Medulla oblongata (tissue), 1 donor: ENCODE measurements around the gene SCLY.
"Not testable (repeated sequence)": the region's sequence is repeated elsewhere in the genome, so short reads cannot be mapped to it uniquely, and the experiment has no call there.

Experiments
- DNase-seq: peaks from one replicate; pipeline ENCODE4 v3.0.0-alpha.2; 2015; ENCODE audit errors: extremely low spot score

Gene SCLY

GRCh38 chr2:238060542-238061314 is at the start of gene SCLY:
TSS of gene SCLY (plus strand) at chr2:238061001. CDS start at chr2:238061055, 54 bp downstream.
- DNase-seq, result peak; percentile 99

GRCh38 chr2:238013806-238014205 is 47.0 kb upstream of the SCLY start:
- DNase-seq, result no peak

GRCh38 chr2:238015705-238016104 is 45.1 kb upstream of the SCLY start:
- DNase-seq, result no peak

- DNase-seq, result no peak
Measured at GRCh38 chr2:238016526-238016925, 44.3 kb upstream of the SCLY start.

- DNase-seq, result no peak
Measured at GRCh38 chr2:238019962-238020361, 40.8 kb upstream of the SCLY start.

- no peak for DNase-seq
Measured at GRCh38 chr2:238020816-238021215, 40.0 kb upstream of the SCLY start.

- no peak for DNase-seq
Measured at GRCh38 chr2:238021327-238021726, 39.5 kb upstream of the SCLY start.

- no peak for DNase-seq
Measured at GRCh38 chr2:238022594-238023157, 38.1 kb upstream of the SCLY start.

GRCh38 chr2:238023608-238024007 is 37.2 kb upstream of the SCLY start:
- DNase-seq, result no peak

GRCh38 chr2:238024986-238025385 is 35.8 kb upstream of the SCLY start:
- DNase-seq, result no peak

GRCh38 chr2:238025741-238026360 is 35.0 kb upstream of the SCLY start:
- no peak for DNase-seq

- no peak for DNase-seq
Measured at GRCh38 chr2:238027058-238027457, 33.7 kb upstream of the SCLY start.

- DNase-seq, result no peak
Measured at GRCh38 chr2:238027591-238028415, 33.0 kb upstream of the SCLY start.

- DNase-seq, result no peak
Measured at GRCh38 chr2:238029853-238030252, 30.9 kb upstream of the SCLY start.

GRCh38 chr2:238030422-238031155 is 30.2 kb upstream of the SCLY start:
- DNase-seq, result no peak

GRCh38 chr2:238031751-238032150 is 29.1 kb upstream of the SCLY start:
- no peak for DNase-seq

- DNase-seq, result no peak
Measured at GRCh38 chr2:238032755-238033337, 28.0 kb upstream of the SCLY start.

GRCh38 chr2:238033991-238034390 is 26.8 kb upstream of the SCLY start:
- DNase-seq, result not testable (repeated sequence)

GRCh38 chr2:238038203-238038602 is 22.6 kb upstream of the SCLY start:
- no peak for DNase-seq

GRCh38 chr2:238039151-238039550 is 21.6 kb upstream of the SCLY start:
- DNase-seq, result no peak

GRCh38 chr2:238039985-238040384 is 20.8 kb upstream of the SCLY start:
- no peak for DNase-seq
